ENCODE results near the gene TP53BP2.

DNA sequence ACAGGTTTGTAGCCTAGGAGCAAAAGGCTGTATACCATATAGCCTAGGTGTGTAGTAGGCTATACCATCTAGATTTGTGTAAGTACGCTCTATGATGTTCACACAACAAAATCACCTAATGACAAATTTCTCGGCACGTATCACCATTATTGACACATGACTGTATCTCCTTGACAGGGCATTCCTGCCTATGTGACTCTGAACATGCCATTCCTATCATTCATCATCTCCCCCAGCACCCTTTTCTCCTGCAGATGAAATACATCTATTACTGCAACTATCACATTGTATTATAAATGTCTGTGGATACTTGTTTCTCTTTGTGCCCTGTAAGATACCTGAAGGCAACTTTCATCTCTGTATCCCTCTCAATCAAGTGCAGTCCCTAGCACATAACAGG lies 29.9 kb downstream of the TP53BP2 start:
- TF ChIP-seq, protein P1, sequence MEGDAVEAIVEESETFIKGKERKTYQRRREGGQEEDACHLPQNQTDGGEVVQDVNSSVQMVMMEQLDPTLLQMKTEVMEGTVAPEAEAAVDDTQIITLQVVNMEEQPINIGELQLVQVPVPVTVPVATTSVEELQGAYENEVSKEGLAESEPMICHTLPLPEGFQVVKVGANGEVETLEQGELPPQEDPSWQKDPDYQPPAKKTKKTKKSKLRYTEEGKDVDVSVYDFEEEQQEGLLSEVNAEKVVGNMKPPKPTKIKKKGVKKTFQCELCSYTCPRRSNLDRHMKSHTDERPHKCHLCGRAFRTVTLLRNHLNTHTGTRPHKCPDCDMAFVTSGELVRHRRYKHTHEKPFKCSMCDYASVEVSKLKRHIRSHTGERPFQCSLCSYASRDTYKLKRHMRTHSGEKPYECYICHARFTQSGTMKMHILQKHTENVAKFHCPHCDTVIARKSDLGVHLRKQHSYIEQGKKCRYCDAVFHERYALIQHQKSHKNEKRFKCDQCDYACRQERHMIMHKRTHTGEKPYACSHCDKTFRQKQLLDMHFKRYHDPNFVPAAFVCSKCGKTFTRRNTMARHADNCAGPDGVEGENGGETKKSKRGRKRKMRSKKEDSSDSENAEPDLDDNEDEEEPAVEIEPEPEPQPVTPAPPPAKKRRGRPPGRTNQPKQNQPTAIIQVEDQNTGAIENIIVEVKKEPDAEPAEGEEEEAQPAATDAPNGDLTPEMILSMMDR (IDR thresholded peaks at IDR 0.05), result no peak
- no peak for TF ChIP-seq POLR2A (IDR thresholded peaks at IDR 0.05)
- TF ChIP-seq EP300 (IDR thresholded peaks at IDR 0.05), result no peak
